ENCODE measurements around the gene KCNQ1. TPM values are rescaled to one million over a fixed set of nuclear protein-coding genes. Genes with fewer than 3 reads are reported as not detected.

The KCNQ1 gene
- total RNA-seq, 1 donor from 2014 or later = 0.16 TPM

DNA sequence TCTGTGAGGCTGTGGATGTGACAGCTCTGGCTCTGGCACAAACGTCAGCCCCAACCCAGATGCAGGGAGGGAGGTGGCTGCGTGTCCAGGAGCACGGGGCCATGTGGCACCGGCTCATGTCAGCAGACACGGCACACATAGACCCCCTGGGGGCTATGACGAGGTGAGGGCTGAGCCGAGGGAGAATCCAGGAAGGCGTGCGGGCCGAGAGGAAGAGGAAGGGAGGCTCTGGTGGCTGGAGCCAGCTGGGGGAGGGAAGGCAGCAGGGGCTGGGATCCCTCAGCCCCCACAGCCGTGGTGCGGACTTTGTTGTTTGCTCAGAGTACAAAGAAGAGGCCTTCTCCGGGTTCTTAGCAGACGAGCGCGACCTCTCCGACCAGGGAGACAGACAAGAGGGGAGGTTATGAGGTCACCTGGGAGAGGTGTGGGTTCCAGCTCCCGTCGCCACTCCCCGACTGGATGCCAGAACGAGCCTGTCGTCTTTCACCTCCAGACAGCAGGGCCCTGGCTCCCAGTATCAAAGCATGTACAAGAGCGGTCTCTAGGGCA is 394.7 kb downstream of the KCNQ1 start:
- no peak overlapping the region for H3K27ac Mint-ChIP-seq (ENCODE audit: unreplicated experiment)
- peaks cover 12% of the 10 kb centered on the region for H3K4me1 Mint-ChIP-seq (ENCODE audit: unreplicated experiment)
- TF ChIP-seq, protein P1, sequence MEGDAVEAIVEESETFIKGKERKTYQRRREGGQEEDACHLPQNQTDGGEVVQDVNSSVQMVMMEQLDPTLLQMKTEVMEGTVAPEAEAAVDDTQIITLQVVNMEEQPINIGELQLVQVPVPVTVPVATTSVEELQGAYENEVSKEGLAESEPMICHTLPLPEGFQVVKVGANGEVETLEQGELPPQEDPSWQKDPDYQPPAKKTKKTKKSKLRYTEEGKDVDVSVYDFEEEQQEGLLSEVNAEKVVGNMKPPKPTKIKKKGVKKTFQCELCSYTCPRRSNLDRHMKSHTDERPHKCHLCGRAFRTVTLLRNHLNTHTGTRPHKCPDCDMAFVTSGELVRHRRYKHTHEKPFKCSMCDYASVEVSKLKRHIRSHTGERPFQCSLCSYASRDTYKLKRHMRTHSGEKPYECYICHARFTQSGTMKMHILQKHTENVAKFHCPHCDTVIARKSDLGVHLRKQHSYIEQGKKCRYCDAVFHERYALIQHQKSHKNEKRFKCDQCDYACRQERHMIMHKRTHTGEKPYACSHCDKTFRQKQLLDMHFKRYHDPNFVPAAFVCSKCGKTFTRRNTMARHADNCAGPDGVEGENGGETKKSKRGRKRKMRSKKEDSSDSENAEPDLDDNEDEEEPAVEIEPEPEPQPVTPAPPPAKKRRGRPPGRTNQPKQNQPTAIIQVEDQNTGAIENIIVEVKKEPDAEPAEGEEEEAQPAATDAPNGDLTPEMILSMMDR (IDR thresholded peaks at IDR 0.05) = no peak
- H3K27me3 Mint-ChIP-seq (ENCODE audit: unreplicated experiment) = peaks cover 14% of the 10 kb centered on the region
- DNase-seq (ENCODE audit: extremely low spot score, unreplicated experiment) = no peak
- H3K9me3 Mint-ChIP-seq (ENCODE audit: unreplicated experiment) = no peaks in the 10 kb centered on the region
- H3K4me3 Mint-ChIP-seq (ENCODE audit: unreplicated experiment) = no peak overlapping the region
- no peaks in the 10 kb centered on the region for H3K36me3 Mint-ChIP-seq (ENCODE audit: unreplicated experiment)

DNA sequence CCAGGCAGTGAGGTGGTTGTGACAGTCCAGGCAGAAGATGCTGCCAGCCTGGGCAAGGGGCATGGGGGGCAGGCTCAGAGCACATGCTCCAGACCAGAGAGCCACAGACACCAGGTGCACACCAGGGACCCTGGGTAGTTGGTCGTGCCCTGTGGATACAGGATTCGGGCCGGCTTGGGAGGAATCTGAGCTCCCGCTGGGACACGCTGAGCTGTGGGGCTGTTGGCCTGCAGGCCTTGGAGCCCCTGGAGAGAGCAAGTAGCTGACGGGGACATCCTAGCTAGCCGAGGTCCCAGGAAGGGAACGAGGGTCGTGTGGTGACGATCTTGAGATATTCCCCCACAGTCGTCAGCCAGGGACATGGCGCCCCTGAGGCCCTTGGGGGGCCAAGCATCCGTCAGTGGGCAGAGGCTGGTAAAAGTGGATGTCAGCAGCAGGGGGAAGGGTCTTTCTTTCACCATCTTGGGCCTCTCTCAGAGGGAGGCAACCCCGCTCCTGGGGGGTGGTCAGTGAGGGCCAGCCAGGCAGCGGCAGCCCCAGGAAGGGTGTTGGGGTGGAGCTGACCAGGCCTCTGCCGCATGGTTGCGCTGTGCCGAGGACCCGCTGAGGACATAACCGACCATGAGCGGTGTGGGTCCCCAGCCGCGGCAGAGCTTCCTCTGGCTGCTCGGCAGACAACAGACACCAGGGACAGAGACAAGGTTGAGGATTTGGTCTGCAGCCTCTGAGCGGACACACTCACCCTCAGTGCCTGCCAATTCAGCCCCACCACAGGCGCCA is 396.8 kb downstream of the KCNQ1 start:
- Mint-ChIP-seq H3K9me3 (ENCODE audit: unreplicated experiment) (no peaks in the 10 kb centered on the region), H3K36me3 (ENCODE audit: unreplicated experiment) (no peaks in the 10 kb centered on the region), H3K27ac (ENCODE audit: unreplicated experiment) (no peak overlapping the region), H3K4me3 (ENCODE audit: unreplicated experiment) (no peak overlapping the region), H3K27me3 (ENCODE audit: unreplicated experiment) (peaks cover 12% of the 10 kb centered on the region), H3K4me1 (ENCODE audit: unreplicated experiment) (peaks cover 8% of the 10 kb centered on the region)
- no peak for DNase-seq (ENCODE audit: extremely low spot score, unreplicated experiment)
- TF ChIP-seq, protein P1 (IDR thresholded peaks at IDR 0.05) = no peak

- no peaks in the 10 kb centered on the region for H3K36me3 Mint-ChIP-seq (ENCODE audit: unreplicated experiment)
- TF ChIP-seq, protein P1 (IDR thresholded peaks at IDR 0.05) = no peak
- no peak for DNase-seq (ENCODE audit: extremely low spot score, unreplicated experiment)
- no peaks in the 10 kb centered on the region for H3K4me1 Mint-ChIP-seq (ENCODE audit: unreplicated experiment)
- no peaks in the 10 kb centered on the region for H3K9me3 Mint-ChIP-seq (ENCODE audit: unreplicated experiment)
- no peak overlapping the region for H3K4me3 Mint-ChIP-seq (ENCODE audit: unreplicated experiment)
- peaks cover 7% of the 10 kb centered on the region for H3K27me3 Mint-ChIP-seq (ENCODE audit: unreplicated experiment)
- no peak overlapping the region for H3K27ac Mint-ChIP-seq (ENCODE audit: unreplicated experiment)
These were observed 398.1 kb downstream of the KCNQ1 start for GRCh38 chr11:2842876-2843275.

- H3K4me3 Mint-ChIP-seq (ENCODE audit: unreplicated experiment) = no peak overlapping the region
- TF ChIP-seq, protein P1 (IDR thresholded peaks at IDR 0.05) = no peak
- no peak for DNase-seq (ENCODE audit: extremely low spot score, unreplicated experiment)
- peaks cover 7% of the 10 kb centered on the region for H3K27me3 Mint-ChIP-seq (ENCODE audit: unreplicated experiment)
- H3K9me3 Mint-ChIP-seq (ENCODE audit: unreplicated experiment) = no peaks in the 10 kb centered on the region
- H3K4me1 Mint-ChIP-seq (ENCODE audit: unreplicated experiment) = no peaks in the 10 kb centered on the region
- H3K27ac Mint-ChIP-seq (ENCODE audit: unreplicated experiment) = no peak overlapping the region
- no peaks in the 10 kb centered on the region for H3K36me3 Mint-ChIP-seq (ENCODE audit: unreplicated experiment)
These were observed 398.7 kb downstream of the KCNQ1 start for GRCh38 chr11:2843551-2843950.

DNA sequence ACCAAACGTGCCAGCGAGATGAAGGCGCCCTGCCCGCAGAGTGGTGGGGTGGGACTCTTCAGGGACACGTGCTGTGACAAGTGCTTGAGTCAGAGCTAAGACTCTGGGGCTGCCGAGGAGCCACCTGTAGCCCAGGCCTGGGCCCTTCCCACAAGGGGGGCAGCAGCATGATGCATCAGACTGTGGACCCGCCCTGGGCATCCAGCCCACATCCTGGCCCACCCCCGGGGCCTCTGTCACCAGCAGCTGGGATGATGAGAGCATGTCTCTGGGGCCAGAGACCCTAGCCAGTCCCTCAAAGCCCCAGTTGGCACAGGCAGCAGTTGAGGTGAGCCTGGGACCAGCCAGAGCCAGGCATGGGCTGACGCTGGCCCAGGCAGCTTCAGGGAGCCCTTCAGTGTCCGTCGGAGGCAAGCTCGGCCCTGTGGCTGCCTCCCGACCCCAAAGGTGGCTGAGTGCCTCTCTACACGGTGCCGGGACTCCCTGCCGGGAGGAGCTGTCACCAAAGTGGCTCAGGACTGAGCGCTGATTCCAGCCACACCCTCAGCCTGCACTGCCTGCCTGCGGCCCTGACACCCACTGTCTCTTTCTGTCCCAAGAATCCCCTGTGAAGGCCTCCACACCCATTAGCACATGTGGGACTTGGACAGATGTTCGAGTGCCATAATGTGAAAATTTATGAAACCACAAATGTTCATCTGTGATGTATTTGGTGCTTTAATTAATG is 399.5 kb downstream of the KCNQ1 start:
- Mint-ChIP-seq H3K9me3 (ENCODE audit: unreplicated experiment) (no peaks in the 10 kb centered on the region), H3K4me3 (ENCODE audit: unreplicated experiment) (no peak overlapping the region), H3K36me3 (ENCODE audit: unreplicated experiment) (no peaks in the 10 kb centered on the region), H3K4me1 (ENCODE audit: unreplicated experiment) (no peaks in the 10 kb centered on the region), H3K27me3 (ENCODE audit: unreplicated experiment) (peaks cover 7% of the 10 kb centered on the region), H3K27ac (ENCODE audit: unreplicated experiment) (no peak overlapping the region)
- TF ChIP-seq, protein P1 (IDR thresholded peaks at IDR 0.05) = no peak
- no peak for DNase-seq (ENCODE audit: extremely low spot score, unreplicated experiment)

Data from osteocyte (in vitro differentiated cells).